KG1 (cell line): ENCODE data around the gene SLC17A8.
"Not testable (repeated sequence)": the region's sequence is repeated elsewhere in the genome, so short reads cannot be mapped to it uniquely, and the experiment has no call there.

Experiments used
- DNase-seq: peaks from one replicate; lab custom pipeline; 2025; lab: John Stamatoyannopoulos, UW

The SLC17A8 gene

DNA sequence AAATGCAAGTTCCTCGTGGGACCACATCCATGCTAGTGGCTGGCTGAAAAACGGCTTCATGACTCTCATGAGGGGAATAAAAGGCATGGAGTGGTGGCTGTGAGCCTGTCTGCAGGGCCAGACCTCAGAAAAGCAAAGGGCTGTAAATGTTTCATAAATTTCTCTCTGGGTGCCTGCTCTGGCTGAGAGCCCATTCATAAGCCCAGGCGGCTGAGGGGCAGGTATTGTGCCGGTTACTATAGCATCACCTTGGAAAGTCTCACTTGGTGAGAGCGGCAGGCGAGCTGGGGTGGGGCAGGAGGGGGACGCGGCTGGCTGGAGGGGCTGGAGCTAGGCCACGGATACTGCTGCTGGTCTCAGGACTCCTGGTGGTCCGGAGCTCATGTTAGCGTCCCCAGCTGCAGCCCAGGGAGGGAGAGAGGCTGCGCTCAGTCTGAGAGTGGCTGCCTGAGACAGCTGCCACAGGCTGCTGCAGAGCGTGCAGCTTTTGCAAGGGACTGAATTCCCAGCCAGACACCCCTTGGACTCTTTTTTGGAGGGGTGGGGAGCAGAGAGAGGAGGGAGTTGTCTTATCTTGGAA, at the start of gene SLC17A8:
Gene SLC17A8, plus strand, starts transcription at position 431 of the 580 bp plus-strand sequence. CDS start 318 bp downstream, outside the sequence.
- no peak for DNase-seq

DNA sequence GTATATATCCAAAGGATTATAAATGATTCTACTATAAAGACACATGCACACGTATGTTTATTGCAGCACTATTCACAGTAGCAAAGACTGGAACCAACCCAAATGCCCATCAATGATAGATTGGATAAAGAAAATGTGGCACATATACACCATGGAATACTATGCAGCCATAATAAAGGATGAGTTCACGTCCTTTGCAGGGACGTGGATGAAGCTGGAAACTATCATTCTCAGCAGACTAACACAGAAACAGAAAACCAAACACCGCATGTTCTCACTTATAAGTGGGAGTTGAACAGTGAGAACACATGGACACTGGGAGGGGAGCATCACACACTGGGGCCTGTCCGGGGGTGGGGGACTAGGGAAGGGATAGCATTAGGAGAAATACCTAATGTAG, 48.7 kb upstream of the SLC17A8 start:
- DNase-seq = not testable (repeated sequence)

DNA sequence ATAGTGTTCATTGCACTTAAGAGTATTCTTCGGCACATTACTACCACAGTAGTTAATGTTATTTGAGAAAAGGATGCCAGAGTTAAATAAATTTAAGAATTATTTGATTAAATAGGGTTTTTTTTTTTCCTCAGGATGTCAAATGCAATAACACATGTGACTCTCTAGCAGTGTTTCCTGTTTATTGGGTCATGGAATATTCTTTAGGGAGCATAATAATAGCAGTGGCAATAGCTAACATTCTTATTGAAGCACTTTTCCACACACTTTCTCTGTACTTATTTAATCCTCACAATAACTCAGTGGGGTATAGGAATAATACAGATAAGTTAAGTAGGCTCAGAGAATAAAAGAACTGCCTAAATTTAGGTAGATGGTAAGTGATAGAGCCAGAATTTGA, 45.6 kb upstream of the SLC17A8 start:
- no peak for DNase-seq

DNA sequence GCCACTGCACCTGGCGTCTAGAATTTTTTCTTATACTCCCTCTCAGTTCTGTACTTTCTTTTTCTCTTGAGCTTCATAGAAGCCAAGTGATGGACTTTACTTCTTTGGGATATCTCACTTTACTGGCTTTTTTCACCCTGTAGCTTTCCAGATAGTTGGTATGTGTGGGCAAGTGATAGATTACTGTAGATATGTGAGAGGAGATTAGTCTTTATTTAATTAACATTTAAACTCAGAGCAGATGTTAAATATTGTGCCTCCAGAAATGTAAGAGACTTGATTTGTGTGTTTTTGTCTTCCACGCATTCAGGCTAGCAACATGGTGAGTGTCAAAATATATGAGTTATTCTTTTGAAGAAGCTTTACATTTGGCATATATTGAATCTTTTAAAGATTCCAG, 39.5 kb upstream of the SLC17A8 start:
- no peak for DNase-seq

DNA sequence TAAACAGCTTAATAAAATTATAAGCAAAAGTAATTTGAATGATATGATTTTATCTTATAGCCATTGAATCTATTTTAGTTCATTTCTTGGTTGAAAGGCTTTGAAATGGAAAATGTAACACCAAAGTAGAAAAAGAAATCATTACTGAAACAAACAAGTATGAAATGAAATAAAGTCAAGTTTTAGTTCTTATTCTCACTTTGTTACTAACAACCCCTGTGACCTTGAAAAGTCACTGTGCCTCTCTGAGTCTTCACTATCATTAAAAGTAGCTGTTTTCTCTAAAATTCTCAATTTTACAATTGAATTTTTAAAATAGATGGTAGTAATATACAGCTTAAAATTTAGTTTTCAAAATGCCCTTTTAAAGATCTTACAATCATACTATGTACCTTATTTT, 32.4 kb upstream of the SLC17A8 start:
- DNase-seq = no peak

DNA sequence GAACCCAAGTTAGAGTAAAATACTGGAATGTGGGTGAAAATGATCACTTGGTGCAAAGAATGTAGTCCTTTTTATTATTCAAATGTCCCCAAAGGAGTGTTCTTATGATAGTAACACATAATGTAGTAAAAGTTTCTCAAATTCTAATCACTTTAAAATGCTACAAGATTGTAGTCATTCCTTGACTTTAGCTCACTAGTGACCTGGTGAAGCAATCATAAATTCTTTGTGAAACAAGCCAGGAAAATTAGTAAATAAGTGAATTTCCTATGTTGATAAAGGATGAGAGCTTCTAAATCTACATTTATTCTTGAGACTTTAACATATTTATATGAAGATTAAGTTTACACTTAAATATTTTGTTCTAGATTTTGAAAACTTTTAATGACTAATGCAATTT, 30.7 kb upstream of the SLC17A8 start:
- no peak for DNase-seq

DNA sequence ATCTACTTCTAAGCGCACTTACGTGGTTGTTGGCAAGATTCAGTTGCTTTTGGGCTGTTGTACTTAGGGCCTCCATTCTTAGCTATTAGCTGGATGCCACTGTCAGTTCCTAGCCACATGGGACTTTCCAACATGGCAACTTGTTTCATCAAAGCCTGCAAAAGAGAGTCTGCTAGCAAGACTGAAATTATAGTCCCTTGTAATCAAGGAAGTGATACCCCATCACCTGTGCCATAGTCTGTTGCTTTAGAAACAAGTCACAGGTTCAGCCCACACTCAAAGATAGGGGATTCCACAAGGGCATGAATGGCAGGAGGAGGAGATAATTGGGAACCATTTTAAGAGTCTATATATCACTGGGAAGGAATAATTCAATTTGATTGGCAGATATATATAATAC, 27.1 kb upstream of the SLC17A8 start:
- DNase-seq = no peak

DNA sequence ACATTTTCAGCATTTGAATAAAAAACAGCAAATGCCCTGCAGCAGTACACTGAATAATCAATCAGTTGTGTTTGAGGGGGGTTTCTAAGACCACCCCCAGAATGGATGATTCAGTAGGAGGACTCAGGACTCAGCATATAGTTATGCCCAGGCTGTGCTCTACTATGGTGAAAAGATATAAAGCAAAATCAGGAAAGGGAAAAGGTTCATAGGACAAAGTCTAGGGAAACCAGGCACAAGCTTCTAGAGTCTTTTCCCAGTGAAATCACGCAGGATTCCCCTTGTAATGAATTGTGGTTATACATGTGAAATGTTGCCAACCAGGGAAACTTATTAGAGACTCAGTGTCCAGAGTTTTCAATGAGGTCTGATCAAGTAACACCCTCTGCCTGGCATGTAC, 25.0 kb upstream of the SLC17A8 start:
- no peak for DNase-seq

DNA sequence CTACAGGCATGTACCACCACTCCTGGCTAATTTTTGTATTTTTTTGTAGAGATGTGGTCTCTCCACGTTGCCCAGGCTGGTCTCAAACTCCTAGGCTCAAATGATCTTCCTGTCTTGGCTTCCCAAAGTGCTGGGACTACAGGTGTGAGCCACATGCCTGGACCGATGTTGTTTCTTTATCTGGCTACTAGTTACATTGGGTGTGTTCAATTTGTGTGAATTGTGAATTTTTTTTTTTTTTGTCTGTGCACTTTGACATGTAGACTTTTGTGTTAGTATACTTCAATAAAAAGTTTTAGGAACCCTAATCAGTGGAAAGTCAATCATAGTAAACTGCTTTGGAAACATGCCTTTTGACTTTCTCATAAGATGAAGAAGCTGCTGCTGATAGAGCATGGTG, 24.0 kb upstream of the SLC17A8 start:
- DNase-seq = no peak

DNA sequence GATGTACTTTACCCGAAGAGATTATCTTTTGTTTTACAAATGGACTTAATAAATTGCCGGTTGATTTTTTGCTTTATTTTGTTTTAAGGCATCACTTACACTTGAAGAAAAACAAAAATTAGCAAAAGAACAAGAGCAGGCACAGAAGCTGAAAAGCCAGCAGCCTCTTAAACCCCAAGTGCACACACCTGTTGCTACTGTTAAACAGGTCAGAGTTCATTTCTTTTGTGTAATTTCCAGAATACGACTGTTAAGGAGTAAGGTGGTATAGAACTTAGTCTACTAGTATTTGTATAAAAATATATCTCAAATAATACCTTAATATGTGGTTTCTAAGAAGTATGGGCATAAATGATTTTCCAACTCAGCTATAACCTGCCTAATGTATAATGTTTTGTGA, 19.6 kb upstream of the SLC17A8 start:
- DNase-seq = no peak

DNA sequence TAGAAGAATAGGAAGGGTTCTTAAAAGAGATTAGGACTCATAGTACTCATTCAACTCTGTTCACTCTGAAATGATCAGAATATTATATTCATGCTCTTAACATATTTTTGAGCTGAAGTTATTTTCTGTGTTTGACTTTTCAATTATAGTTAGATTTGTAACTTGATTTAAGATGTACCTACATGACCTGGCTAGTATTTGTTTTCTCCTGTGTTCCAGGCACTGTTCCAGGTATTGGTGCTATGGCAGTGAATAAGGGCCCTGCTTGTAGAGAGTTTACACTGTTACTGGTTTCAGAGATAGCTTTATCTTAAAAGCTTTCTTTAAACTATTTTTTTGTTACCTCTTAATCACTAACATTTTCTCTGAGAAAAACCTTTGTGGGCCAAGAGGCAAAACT, 19.1 kb upstream of the SLC17A8 start:
- DNase-seq = no peak

DNA sequence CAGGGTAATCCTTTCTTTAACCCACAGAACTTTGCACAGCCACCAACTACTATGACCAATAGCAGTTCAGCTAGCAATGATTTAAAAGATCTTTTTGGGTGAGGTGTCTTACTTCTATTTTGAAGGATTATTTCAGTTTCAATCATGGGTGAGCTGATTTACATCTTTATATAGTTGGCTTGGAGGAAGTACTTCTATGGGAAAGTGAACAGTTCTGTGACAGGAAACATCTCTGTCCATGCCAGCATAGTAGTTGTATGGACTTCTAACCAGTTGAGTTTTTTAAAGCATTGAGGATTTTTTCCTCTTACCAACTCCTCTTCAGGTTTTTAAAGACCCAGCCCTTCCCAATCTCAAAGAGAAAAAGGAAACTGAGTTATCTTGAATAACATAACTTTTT, 17.8 kb upstream of the SLC17A8 start:
- DNase-seq = no peak

DNA sequence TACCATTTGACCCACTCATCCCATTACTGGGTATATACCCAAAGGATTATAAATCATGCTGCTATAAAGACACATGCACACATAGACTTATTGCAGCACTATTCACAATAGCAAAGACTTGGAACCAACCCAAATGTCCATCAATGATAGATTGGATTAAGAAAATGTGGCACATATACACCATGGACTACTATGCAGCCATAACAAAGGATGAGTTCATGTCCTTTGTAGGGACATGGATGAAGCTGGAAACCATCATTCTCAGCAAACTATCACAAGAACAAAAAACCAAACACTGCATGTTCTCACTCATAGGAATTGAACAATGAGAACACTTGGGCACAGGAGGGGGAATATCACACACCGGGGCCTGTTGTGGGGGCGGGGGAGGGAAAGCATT, 14.0 kb upstream of the SLC17A8 start:
- not testable (repeated sequence) for DNase-seq

DNA sequence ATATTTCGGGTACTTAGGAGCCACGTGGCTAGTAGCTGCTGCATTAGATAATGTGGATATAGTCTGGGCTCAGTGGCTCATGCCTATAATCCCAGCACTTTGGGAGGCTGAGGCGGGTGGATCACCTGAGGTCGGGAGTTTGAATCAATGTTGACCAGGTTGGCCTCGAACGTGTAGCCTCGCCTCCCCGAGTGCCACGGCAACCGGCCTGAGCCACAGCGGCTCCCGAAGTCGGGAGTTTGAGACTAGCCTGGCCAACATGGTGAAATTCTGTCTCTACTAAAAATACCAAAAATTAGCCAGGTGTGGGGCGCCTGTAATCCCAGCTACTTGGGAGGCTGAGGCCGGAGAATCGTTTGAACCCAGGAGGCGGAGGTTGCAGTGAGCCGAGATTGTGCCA, 12.5 kb upstream of the SLC17A8 start:
- not testable (repeated sequence) for DNase-seq

DNA sequence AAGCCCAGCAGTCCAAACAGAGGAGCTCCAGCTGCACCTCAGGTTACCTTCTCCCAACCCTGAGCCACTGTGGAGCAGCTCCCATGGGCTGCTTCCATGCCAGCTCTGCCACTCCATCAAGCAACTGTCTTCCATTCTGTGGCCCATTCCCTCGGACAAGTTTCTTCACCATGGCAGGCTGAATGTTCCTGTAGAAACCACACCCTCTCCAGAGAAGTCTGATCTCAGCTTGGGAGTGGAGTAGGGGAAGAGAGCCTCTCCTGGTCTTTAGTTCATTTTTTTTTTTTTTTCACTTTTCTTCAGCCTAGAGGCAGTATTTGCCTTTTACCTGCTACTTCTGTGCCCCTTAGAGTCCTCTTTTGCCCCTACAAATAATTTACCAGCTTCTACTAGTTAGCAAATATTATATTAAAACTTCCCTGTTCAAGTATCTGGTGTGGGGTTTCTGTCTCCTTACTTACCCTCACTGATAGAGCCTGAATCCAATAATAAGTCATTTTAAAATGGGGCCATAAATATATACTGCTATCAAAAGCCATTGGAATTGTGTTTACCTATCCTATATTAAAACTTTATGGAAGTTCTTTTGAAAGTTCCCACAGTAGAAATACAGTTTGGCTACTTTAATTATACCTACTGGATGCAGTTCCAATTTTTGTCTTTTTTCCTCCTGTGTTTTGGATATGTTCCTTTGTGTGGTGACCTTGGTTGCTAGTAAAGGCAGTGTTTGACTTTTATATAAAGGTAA, 11.7 kb upstream of the SLC17A8 start:
- DNase-seq = no peak

DNA sequence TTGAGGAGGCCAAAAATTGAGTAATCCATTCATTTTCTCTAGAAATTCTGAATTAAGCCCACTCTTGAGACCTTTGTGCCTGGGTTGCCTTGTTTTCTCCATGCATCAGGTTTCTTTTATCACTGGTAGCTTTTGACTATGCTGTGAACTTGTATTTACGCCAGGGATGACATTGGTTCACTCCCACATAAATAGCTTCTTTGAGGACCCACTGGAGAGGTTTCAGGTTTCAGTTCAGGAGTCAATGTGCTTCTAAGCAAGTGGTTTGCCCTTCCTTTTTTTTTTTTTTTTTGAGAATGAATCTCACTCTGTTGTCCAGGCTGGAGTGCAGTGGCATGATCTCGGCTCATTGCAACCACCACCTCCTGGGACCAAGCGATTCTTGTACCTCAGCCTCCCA, 10.2 kb upstream of the SLC17A8 start:
- DNase-seq = no peak

DNA sequence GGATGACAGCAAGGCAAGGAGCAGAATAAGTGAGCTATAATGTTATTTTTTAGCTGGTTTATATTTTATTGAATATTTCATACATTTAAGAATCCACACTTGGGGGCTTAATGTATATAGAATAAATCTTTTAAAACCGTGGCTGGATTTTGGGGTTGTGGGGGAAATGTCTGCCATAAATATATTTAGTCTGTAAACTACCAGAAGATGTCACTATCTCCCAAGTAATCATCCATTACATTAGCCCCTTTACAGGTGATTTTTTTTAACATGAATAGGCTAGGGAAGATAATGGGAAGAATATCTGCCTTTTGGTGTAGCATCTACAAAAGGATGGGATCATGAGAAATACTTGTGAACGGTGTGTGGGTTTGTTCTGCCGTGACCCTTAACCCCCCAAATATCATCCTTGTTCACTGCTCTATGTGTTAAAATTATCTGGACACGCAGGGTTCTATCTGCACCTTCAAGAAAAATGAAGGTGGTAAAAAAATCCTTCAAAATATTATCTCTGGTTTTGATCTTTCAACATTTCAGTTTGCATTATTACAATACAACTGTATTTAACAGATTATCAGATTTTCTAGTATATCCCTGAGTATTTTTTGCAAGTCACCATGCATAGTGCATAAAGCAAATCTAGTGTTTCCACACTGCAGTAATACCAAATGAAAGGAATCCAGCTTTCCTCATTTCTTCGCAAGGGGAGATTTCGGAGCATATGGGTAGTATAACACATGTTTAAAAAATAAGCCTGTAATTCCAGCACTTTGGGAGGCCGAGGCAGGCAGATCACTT, 8.0 kb upstream of the SLC17A8 start:
- DNase-seq = no peak

DNA sequence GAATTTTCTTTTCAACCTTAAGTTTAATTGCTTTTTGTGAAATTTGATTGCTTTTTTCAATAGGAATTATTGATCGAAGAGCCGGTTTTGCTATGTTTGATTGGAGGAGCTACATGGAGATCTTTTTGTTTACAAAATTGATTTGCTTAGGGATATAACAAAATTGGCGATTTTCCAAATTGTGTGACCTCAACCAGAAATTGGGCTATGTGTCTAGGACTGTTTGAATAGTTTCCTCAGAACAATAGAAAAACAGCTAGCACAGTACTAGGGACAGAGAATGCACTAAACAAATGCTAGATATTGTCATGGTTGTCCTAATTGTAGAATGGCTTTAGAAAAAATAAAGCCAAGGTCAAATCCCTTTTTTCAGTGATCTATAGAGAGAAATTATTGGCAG, 2.4 kb downstream of the SLC17A8 start:
- DNase-seq = no peak

DNA sequence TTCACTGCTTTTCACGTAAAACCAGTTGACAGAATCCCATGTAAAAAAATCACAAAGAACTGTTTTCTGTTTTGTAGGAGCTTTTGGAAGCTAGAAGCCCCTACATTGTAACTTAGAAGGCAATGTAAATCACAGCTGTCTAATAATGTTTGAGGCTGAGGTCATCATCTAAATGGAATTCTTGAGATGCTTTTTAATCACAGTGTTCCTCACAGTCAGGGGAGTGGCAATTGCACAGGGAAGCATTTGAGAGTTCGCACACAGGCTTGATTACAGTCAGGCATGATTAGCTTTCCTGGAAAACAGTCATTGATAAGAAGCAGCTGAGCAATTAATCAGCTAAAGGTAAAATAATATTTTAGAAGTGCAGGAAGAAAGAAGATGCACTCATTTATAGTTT, 2.9 kb downstream of the SLC17A8 start:
- no peak for DNase-seq

DNA sequence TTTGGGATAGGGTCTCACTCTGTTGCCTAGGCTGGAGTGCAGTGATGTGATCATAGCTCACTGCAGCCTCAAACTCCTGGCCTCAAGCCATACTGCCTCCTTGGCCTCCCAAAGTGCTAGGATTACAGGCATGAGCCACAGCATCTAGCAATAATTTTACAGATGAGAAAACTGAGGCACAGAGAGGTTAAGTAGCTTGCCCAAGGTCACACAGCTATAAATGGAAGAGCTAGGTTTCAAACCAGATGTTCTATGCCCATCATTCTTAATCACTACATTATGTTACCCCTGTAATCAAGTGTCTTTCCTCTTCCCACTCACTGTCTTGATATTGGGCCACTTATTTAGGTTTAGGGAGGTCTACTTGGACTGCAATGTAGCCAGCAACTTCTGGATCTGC, 3.6 kb downstream of the SLC17A8 start:
- no peak for DNase-seq

DNA sequence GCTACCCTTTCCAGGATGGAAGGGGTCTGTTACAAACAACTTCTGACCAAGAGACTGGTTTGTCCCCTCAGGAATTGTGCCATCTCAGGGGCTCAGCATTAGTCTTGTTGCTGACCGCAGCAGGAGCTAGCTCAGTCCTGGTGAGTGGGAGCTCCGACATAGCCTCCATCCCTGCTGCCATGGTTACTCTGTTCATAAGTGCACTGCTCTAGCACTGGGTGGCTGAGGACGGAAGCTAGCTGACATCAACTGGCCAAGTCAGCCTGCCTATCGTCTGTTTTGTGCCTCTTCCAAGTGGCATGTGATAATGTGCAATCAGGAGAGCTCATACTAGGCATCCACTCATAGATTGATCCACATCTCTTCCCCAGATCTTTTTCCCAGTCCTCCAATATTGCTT, 7.5 kb downstream of the SLC17A8 start:
- DNase-seq = no peak

DNA sequence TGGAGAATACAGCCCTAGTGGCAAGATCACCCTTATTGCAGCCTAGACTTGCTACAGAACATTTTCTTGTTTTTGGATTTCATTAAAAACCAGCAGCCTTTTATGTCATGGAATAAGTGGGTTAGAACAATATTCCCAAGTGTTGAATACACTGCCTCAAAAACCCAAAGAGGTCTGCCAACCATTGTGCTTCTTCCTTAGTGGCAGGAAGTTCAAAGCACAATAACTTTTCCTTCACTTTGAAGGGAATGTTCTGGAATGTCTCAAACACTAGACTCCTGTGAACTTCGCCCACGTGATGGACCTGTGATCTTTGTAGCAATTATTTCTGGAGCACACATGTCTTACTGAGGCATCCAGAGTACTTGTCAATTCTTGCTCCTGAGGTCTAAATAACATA, 8.5 kb downstream of the SLC17A8 start:
- DNase-seq = no peak

DNA sequence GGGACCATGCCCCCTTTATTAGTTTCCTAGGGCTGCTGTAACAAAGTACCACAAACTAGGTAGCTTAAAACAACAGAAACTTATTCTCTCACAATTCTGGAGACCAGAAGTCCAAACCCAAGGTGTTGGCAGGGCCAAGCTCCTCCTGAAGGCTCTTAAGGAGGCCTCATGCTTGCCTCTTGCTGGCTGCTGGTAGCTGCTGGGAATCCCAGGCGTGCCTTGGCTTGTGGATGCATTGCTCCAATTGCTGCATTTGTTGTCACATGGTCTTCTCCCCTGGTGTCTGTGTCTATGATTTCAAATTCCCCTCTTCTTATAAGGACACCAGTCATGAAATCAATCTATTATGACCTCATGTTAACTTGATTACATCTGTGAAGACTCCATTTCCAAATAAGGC, 11.2 kb downstream of the SLC17A8 start:
- no peak for DNase-seq
